ENCODE measurements around the gene COP1.

DNA sequence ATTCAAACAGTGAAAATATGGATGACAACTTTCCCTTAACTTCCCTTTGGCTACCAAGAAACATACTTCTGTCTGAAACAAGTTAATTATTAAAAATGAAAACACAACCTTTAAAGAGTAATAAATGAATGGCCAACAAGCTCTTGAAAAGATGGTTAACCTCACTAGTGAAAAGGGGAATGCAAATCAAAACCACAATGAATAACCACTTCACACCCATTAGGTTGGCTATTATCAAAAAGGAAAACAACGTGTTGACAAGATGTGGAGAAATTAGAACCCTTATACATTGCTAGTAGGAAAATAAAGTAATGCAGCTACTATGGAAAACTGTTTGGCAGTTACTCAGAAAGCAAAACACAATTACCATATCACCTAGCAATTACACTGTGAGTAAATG is 14.1 kb downstream of the COP1 start:
- TF ChIP-seq, protein P1, sequence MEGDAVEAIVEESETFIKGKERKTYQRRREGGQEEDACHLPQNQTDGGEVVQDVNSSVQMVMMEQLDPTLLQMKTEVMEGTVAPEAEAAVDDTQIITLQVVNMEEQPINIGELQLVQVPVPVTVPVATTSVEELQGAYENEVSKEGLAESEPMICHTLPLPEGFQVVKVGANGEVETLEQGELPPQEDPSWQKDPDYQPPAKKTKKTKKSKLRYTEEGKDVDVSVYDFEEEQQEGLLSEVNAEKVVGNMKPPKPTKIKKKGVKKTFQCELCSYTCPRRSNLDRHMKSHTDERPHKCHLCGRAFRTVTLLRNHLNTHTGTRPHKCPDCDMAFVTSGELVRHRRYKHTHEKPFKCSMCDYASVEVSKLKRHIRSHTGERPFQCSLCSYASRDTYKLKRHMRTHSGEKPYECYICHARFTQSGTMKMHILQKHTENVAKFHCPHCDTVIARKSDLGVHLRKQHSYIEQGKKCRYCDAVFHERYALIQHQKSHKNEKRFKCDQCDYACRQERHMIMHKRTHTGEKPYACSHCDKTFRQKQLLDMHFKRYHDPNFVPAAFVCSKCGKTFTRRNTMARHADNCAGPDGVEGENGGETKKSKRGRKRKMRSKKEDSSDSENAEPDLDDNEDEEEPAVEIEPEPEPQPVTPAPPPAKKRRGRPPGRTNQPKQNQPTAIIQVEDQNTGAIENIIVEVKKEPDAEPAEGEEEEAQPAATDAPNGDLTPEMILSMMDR (IDR thresholded peaks at IDR 0.05): no peak
- TF ChIP-seq POLR2A (IDR thresholded peaks at IDR 0.05) (no peak), EP300 (IDR thresholded peaks at IDR 0.05) (no peak)

All from tibial nerve (tissue), 4 donors.